Subcutaneous adipose tissue (tissue), 4 donors: Measurements from ENCODE around the gene SPOCK1. TPM values are rescaled to one million over a fixed set of nuclear protein-coding genes. Genes with fewer than 3 reads are reported as not detected.

Source experiments
- total RNA-seq, 4 donors: library from RNA; depleted of rRNA; stranded (reverse); fragments of >200 nt; gene quantifications; one replicate each; pipeline ENCODE4 v1.1.0, GENCODE V29; 2016
- TF ChIP-seq, protein P1 (sequence below): fragments of 450-650 bp; IDR thresholded peaks from one replicate; pipeline ENCODE4 v1.5.1; 2016; ENCODE audit warnings: low read depth, mild to moderate bottlenecking, control low read depth, antibody characterized with exemption, moderate library complexity

Gene SPOCK1
- total RNA-seq, 4 donors from 2014 or later = 55.2 to 84.6 (median 70.1) TPM

DNA sequence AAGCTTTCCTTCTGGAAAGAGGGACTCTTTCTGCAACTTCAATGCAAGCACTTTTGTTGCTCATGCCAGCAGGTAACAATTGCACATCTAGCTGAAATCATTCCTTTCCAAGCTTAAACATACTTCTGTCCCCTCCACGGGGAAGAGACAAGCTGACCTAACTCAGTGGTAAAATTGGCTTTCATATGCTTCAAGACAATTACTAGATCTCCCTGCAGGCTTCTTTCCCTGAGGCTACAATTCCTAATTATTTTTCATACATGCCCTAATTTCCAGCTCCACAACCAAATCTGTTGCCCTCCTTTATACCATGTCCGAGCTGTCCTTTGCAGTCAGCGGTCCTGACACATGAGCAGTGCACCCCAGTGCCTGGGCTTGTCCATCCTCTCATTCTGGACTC is 324.9 kb downstream of the SPOCK1 start:
- TF ChIP-seq, protein P1, sequence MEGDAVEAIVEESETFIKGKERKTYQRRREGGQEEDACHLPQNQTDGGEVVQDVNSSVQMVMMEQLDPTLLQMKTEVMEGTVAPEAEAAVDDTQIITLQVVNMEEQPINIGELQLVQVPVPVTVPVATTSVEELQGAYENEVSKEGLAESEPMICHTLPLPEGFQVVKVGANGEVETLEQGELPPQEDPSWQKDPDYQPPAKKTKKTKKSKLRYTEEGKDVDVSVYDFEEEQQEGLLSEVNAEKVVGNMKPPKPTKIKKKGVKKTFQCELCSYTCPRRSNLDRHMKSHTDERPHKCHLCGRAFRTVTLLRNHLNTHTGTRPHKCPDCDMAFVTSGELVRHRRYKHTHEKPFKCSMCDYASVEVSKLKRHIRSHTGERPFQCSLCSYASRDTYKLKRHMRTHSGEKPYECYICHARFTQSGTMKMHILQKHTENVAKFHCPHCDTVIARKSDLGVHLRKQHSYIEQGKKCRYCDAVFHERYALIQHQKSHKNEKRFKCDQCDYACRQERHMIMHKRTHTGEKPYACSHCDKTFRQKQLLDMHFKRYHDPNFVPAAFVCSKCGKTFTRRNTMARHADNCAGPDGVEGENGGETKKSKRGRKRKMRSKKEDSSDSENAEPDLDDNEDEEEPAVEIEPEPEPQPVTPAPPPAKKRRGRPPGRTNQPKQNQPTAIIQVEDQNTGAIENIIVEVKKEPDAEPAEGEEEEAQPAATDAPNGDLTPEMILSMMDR = no peak

DNA sequence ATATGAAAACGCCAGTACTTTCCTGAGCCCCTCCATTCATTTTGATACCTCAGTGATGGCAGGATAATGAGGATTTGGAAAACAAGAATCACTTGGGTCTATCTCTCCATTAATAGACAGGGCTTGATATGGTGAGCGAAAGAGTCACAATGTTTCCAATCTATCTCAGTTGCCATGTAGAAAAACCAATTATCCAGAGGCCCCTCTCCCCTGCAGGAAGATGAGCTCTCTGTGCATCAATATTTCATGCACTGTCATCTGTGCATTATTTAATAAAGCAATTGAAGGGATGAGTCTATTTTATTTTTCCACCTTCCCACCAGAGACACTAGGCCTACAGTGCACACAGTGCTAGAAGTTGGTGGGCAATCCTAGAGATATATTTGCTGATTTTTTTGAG is 326.9 kb downstream of the SPOCK1 start:
- TF ChIP-seq, protein P1 = no peak

DNA sequence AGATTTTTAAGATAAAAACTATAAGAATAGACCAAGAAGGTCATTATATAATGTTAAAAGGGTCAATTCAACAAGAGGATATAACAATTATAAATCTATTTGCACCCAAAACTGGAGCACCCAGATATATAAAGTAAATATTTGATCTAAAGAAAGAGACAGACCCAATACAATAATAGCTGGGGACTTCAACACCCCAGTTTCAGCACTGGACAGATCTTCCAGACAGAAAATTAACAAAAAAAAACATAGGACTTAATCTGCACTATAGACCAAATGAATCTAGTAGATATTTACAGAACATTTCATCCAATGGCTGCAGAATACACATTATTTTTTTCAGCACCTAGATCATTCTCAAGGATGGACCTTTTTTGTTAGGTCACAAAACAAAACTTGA is 331.9 kb downstream of the SPOCK1 start:
- TF ChIP-seq, protein P1 = no peak

DNA sequence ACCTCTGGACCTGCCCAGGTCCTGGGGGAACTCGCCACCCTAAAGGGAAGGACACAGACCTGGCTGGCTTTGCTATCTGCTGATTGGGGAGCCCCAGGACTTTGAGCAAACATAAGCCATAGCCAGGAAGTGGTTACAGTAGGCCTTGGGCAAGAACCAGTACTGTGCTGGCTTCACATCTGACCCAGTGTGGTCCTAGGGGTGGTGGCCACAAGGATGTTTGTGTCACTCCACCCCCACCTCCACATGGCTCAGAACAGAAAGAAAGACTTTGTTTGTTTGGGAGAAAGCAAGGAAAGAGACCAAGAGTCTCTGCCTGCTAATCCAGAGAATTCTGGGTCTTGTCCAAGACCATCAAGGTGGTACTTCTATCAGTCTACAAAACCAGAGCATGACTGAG is 334.2 kb downstream of the SPOCK1 start:
- TF ChIP-seq, protein P1 = no peak

DNA sequence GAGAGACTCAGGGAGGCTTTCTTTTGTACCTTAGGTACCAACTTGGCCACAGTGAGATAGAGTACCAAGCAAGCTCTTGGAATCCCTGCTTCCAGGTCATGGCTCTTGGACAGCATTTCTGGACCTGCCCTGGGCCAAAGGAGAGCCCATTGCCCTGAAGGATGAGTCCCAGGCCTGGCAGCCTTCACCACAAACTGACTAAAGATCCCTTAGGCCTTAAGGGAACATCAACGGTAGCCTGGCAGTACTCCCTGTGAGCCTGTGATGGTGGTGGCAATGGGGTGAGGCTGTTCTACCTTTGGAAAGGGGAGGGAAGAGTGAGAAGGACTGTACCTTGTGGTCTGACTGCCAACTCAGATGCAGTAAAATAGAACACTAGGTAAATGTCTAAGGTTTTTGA is 334.6 kb downstream of the SPOCK1 start:
- TF ChIP-seq, protein P1 = no peak

DNA sequence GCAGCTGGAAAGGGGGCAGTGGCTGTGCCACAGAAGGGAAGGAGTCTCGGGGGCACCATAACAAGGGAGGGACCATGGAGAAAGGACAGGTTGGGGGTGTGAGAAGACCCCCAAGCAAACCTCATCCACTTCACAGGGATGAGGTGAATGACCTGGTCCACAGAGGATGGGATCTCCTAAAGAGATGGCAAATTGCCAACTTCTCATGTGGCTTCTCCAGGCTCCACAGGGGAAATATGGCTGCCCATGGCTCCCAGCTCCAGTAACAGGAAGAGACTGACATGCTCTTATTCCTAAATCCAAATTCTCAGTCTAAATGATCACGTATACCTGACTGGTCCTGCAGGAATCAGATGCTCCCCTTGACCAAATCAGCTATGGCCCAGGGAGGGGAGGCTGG is 340.4 kb downstream of the SPOCK1 start:
- TF ChIP-seq, protein P1 = no peak

DNA sequence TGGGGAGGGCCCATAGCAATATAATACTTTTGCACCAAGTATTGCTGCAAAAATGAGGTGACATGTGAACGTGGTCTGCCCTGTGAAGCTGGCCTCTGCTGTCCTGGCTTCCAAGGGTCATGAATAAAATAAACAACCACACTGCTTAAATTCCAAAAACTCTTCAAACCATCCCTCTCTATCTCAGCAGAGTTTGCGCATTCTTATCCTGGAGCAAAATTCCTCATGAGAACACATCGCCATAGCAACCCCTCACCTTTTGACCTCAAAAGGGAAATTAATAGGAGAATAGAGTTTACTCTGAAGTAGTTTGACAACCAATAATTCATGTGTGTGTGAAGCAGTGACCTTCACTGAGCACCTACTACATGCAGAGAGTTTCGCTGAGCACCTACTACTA is 342.9 kb downstream of the SPOCK1 start:
- TF ChIP-seq, protein P1 = no peak
